Dedifferentiated amniotic fluid mesenchymal stem cell (primary cell): ENCODE data around the gene CTRL.
"Not testable (repeated sequence)": the region's sequence is repeated elsewhere in the genome, so short reads cannot be mapped to it uniquely, and the experiment has no call there.

Source experiments
- DNase-seq: peaks from one replicate; pipeline ENCODE4 v3.0.0-alpha.2; 2016; ENCODE audit errors: extremely low spot score

Gene CTRL

GRCh38 chr16:67941469-67942199 is 10.0 kb upstream of the CTRL start:
- no peak for DNase-seq

GRCh38 chr16:67940446-67941089 is 8.9 kb upstream of the CTRL start:
- no peak for DNase-seq

GRCh38 chr16:67939507-67940445 is 8.1 kb upstream of the CTRL start:
- DNase-seq, result no peak

- DNase-seq, result not testable (repeated sequence)
Measured at GRCh38 chr16:67937713-67938112, 6.1 kb upstream of the CTRL start.

DNA sequence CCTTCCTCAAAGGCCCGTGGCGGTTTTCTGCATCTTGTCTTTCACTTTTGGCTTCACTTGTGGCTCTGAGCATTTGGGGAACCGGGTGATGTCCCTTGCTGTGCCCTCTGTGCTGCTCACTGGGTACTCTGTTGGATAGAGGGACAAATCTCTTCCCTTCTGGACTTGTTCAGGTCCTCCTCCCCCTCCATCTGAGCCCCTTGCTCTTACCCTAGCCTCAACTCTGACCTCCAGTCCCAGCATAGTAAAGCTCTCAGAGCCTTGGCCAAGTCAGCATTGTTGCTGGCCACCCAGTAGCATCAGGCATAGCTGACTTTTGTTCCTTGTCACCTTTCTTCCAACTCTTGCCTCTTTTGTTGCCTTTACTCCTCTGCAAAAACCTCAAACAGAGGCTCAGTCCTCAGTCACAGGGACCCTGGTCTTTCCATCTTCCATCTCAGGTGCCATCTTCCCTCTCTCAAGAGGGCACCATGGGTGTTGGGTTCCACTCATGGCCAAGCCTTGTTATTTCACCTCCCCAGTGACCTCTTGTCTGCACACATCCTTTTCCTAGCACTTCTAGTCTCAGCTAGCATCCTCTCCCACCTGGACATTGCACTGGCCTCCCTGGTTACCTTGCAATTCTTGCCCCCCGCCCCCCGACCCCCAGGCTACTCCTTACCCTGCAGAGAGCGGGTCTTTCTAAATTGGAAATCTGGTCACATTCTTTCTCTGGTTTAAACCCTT is 5.4 kb upstream of the CTRL start:
- peak; percentile 77 for DNase-seq

DNA sequence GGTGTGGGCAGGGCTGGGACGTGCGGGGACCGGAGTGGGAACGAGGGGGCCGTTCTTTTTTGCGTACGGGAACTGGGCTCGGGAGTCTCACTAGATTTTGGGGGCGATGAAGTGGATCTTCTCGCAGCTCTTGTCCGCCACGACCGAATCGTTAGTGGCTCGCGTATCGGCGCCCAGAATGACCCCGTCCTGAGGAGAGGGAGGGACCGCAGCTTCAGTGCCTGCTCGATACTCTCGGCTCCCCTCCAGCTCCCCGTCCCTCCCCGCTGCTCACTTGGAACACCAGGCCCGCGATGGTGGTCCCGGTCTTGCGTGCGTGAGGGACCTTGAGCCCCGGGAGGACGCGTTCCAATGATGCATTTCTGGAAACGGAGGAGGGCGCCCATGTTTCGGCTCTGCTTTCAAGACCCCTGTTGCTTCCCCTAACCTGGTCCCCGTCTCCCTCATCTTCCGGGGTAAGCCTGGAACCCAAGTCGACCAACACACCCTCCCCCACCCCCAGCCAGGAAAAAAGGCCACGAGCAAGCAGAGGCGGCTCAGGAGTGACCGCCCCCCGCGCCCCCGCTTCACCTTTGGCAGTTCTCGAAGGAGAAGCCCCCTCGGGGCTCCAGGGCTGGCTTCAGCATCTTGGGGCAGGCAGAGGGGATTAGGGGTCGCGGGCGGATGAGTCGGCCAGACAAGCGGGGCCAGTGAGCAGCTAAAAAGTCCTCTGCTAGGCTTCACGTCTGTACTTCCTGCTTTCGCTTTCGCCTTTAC is 4.6 kb upstream of the CTRL start, which contains the start of gene PSMB10:
Gene PSMB10, minus strand, starts transcription at position 727 of the 756 bp plus-strand sequence. Its CDS starts 101 bp downstream, at position 626.
- no peak for DNase-seq

DNA sequence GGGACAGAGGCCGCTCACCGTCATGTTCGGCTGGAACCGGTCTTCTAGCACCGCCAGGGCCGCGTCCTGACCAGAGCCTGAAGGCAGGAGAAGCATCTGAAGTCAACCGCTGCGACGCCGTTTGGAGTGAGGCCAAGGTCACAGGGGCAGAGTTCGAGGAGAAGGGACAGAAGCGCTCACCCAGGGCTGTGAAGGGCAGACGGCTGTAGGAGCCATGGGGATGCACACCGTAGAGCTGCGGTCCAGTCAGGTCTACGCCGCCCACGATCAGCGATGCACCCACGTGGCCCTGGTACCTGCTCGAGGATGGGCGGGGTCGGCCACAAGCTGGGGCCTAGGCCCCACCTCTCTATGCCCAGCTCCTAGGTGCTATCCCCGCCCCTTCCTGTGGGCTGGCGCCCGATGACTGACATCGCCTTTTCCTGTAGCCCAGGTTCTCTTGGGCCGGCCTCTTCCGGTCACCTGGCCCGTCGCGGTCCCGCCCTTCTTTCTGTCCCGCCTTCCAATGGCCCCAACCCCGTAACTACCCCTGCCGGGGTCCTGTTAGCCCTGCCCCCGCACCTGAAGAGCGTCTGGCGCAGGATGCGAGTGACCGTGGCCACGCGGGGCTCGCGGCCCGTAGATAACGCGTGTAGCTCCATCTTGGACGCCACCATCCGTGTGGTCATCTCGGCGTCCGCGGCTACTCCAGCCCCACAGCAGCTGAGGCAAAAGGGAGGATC is 3.9 kb upstream of the CTRL start:
- peak; percentile 81 for DNase-seq

GRCh38 chr16:67935101-67935401 is 3.4 kb upstream of the CTRL start:
- no peak for DNase-seq

DNA sequence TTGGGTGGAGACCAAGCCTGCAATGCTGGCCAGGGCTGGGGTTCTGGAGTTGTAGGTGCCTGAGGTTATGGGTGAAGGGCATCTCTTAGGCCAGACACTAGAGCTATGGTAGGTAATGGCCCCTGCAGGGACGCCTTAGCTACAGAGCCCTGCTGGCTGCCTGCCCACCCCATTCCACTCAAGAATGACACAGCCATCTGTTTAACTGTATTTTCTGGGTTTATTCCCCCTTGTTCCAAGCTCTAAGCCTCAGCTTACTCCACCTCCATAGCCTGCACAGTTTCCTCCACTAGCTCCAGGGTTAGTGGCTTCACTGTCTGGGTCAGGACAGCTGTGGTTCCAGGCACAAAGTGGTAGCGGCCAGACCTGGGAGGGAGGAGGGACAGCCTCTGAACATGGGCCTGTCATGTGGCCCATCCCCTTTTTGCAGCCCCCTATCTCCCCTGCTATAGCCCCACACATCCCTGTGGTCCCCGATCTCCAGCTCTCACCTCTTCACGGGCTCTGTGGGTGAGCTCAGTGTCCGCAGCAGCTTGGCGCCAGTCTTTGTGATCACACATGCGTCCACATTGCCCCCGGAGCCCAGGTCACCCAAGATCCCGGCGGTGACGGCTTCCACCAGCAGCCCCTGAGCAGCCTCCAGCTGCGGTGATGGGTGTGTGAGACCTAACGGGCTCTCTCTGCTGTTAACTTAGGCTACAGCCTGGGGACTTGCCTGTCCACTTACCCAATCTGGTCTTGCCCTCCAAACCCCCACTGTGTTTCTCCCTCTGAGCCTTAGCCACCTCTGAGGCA is 2.8 kb upstream of the CTRL start:
- no peak for DNase-seq

- DNase-seq, result no peak
Measured at GRCh38 chr16:67933805-67934204, 2.1 kb upstream of the CTRL start.

GRCh38 chr16:67932462-67932840 is 789 bp upstream of the CTRL start:
- DNase-seq, result no peak

DNA sequence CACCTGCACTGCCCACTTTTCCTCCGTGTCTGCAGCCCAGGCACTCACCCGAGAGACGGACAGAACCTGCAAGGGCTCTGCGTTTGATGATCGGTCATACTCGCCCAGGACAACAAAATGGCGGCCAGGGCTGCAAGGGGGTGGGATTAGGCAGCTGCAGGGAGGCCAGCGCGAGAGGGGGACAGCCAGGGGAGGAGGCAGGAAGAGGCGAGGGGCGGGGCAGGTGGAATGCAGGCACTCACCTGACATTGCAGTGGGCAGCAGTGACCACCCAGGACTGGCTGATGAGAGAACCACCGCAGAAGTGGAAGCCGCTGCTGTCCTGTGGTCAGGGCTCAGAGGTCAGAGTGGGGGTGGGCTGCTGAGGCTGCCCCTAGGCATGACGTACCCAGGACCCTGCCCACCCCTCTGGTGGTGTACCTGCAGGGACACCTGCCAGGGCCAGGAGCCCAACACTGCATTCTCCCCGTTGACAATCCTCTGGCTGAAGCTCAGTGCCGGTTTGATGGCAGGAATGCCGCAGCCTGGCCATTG is 917 bp downstream of the CTRL start:
- no peak for DNase-seq

GRCh38 chr16:67930191-67930590 is 1.5 kb downstream of the CTRL start:
- no peak for DNase-seq

DNA sequence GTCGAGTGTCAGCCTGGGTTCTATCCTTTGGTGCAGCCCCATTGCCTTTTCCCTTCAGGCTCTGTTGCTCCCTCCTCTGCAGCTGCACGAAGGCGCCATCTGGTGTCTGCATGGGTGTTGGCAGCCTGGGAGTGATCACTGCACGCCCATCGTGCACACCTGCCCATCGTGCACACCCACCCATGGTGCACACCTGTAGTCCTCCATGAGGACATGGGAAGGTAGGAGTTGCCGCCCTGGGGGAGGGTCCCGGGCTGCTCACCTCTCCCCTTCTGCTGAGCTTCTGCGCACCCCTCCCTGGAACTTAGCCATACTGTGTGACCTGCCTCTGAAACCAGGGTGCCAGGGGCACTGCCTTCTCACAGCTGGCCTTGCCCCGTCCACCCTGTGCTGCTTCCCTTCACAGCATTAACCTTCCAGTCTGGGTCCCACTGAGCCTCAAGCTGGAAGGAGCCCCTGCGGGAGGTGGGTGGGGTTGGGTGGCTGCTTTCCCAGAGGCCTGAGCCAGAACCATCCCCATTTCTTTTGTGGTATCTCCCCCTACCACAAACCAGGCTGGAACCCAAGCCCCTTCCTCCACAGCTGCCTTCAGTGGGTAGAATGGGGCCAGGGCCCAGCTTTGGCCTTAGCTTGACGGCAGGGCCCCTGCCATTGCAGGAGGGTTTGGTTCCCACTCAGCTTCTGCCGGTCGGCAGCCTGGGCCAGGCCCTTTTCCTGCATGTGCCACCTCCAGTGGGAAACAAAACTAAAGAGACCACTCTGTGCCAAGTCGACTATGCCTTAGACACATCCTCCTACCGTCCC is 2.9 kb downstream of the CTRL start:
- no peak for DNase-seq

DNA sequence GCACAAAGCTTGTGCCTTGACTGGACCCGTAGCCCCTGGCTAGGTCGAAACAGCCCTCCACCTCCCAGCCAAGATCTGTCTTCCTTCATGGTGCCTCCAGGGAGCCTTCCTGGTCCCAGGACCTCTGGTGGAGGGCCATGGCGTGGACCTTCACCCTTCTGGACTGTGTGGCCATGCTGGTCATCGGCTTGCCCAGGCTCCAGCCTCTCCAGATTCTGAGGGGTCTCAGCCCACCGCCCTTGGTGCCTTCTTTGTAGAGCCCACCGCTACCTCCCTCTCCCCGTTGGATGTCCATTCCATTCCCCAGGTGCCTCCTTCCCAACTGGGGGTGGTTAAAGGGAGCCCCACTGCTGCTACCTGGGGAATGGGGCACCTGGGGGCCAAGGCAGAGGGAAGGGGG is 3.5 kb downstream of the CTRL start:
- no peak for DNase-seq

DNA sequence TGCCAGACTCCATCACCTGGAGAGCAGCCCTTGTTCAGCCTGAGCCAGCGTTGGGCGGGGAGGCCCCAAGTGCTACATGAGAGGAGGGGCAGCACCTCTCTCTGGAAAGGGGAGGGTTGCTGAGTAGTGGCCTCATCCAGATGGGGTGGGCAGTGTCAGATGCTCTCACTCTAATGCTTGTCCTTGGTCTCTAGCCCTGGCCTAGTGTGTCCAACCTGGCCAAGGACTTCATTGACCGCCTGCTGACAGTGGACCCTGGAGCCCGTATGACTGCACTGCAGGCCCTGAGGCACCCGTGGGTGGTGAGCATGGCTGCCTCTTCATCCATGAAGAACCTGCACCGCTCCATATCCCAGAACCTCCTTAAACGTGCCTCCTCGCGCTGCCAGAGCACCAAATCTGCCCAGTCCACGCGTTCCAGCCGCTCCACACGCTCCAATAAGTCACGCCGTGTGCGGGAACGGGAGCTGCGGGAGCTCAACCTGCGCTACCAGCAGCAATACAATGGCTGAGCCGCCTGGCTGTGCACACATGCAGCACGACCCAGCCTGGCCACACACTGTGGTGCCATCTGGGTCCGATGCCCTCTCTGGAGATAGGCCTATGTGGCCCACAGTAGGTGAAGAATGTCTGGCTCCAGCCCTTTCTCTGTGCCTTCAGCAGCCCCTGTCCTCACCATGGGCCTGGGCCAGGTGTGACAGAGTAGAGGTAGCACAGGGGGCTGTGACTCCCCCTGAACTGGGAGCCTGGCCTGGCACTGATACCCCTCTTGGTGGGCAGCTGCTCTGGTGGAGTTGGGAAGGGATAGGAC is 4.3 kb downstream of the CTRL start:
- no peak for DNase-seq

DNA sequence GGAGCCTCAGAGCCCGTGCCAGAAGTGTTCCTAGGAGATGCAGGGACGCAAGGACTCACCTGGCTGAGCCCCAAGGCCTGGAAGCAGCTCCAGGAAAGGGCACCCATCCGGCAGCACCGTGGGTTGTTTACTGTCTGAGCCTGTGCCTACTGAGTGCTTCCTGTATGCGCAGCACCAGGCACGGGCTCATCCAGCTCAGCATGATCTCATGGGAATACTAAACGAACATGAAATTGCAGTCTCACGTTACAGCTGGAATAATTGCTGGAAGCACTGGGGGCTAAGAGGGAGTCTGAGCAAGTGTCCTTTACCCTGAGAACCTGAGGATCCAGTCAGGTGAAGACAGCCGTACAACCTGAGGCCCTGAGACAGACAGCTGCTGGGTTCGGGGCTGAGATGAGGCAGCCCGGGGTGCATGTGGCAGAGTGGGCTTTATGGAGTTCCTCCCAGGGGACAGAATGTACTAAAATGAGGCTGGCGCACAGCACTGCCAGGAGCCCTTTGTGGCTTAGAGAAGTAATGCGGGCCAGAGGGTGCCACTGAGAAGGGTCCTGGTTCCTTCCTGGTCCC is 5.4 kb downstream of the CTRL start:
- no peak for DNase-seq
